ENCODE data around the gene KANK2. TPM values are rescaled to one million over a fixed set of nuclear protein-coding genes. Genes with fewer than 3 reads are reported as not detected.
"Not testable (repeated sequence)": the region's sequence is repeated elsewhere in the genome, so short reads cannot be mapped to it uniquely, and the experiment has no call there.

Gene KANK2
- total RNA-seq, 1 donor, result 398 TPM

DNA sequence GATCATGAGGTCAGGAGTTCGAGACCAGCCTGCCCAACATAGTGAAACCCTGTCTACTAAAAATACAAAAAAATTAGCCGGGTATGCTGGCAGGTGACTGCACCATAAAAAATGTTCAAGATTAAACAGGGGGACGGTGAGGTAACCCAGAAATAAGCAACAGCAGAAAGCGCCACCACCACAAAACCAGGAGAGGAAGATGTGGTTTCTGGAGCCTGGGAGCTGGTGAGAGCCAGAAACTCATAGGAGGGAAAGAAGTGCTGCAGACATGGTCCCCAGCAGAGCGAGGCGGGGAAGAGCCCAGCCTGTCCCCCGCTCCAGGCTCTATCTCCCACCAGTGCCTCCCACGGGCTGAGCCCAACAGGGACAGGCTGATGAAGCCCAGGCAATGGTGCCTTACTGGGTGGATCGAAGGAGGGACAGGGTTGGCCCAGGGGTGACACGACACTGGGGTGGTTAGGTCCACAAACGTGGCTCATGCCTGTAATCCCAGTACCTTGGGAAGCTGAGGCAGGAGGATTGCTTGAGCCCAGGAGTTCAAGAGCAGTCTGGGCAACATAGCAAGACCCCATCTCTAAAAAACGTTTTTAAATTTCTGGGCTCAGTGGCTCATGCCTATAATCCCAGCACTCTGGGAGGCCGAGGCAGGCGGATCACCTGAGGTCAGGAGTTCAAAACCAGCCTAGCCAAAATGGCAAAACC lies 60.8 kb downstream of the KANK2 start:
- no peak for TF ChIP-seq CTCF (IDR thresholded peaks at IDR 0.05; ENCODE audit: insufficient read depth, low read length)
- H3K4me3 ChIP-seq (ENCODE audit: low read depth, low read length), result no peak overlapping the region
- DNase-seq (ENCODE audit: low read depth), result no peak

DNA sequence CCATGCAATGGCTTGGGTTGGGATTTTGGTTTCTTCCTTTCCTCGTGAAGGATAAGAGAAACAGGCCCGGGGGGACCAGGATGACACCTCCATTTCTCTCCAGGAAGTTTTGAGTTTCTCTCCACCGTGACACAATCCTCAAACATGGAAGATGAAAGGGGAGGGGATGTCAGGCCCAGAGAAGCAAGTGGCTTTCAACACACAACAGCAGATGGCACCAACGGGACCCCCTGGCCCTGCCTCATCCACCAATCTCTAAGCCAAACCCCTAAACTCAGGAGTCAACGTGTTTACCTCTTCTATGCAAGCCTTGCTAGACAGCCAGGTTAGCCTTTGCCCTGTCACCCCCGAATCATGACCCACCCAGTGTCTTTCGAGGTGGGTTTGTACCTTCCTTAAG lies 65.9 kb downstream of the KANK2 start:
- no peak overlapping the region for H3K4me3 ChIP-seq (ENCODE audit: low read depth, low read length)
- TF ChIP-seq CTCF (IDR thresholded peaks at IDR 0.05; ENCODE audit: insufficient read depth, low read length), result no peak
- no peak for DNase-seq (ENCODE audit: low read depth)

- peak; percentile 63 for DNase-seq (ENCODE audit: low read depth)
- peak; percentile 95 for TF ChIP-seq CTCF (IDR thresholded peaks at IDR 0.05; ENCODE audit: insufficient read depth, low read length)
- no peak overlapping the region for H3K4me3 ChIP-seq (ENCODE audit: low read depth, low read length)
Measured at GRCh38 chr19:11130824-11131455, 66.4 kb downstream of the KANK2 start.

- DNase-seq (ENCODE audit: low read depth), result no peak
- H3K4me3 ChIP-seq (ENCODE audit: low read depth, low read length), result no peak overlapping the region
Measured at GRCh38 chr19:11127905-11128304, 69.4 kb downstream of the KANK2 start.

GRCh38 chr19:11125994-11126685 lies 71.2 kb downstream of the KANK2 start:
- peak; percentile 75 for TF ChIP-seq CTCF (IDR thresholded peaks at IDR 0.05; ENCODE audit: insufficient read depth, low read length)
- H3K4me3 ChIP-seq (ENCODE audit: low read depth, low read length), result no peak overlapping the region
- peak; percentile 75 for DNase-seq (ENCODE audit: low read depth)

More at GRCh38 chr19:11127905-11128304, 69.4 kb downstream of the KANK2 start:
- no peak for TF ChIP-seq CTCF (IDR thresholded peaks at IDR 0.05; ENCODE audit: insufficient read depth, low read length)

DNA sequence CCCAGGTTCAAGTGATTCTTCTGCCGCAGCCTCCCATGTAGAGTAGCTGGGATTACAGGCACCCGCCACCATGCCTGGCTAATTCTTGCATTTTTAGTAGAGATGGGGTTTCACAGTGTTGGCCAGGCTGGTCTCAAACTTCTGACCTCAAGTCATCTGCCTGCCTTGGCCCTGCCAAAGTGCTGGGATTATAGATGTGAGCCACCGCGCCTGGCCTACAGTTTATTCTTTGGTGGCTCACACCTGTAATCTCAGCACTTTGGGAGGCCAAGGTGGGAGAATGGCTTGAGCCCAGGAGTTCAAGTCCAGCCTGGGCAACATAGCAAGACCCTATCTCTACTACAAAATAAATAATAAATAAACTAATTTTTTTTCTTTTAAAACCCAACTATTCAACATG lies 73.2 kb downstream of the KANK2 start:
- not testable (repeated sequence) for DNase-seq (ENCODE audit: low read depth); H3K4me3 ChIP-seq (ENCODE audit: low read depth, low read length)

DNA sequence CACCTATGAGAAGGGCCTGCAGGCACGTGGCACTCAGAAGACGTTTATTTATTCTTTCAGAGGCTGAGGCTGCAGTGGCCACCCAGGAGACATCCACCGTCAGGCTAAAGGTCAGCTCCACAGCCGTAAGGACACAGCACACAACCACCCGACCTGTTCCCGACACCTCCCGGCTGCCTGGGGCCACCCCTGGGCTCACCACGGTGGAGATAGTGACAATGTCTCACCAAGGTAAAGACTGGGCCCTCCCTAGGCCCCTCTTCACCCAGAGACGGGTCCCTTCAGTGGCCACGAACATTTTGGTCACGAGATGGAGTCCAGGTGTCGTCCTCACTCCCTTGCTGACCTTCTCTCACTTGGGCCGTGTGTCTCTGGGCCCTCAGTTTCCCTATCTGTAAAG lies 74.2 kb downstream of the KANK2 start:
- DNase-seq (ENCODE audit: low read depth), result no peak
- H3K4me3 ChIP-seq (ENCODE audit: low read depth, low read length), result no peak overlapping the region
- no peak for TF ChIP-seq CTCF (IDR thresholded peaks at IDR 0.05; ENCODE audit: insufficient read depth, low read length)

GRCh38 chr19:11121963-11122362 lies 75.4 kb downstream of the KANK2 start:
- not testable (repeated sequence) for H3K4me3 ChIP-seq (ENCODE audit: low read depth, low read length)

More at GRCh38 chr19:11121963-11122362, 75.4 kb downstream of the KANK2 start:
- DNase-seq (ENCODE audit: low read depth), result not testable (repeated sequence)
